Measurements from ENCODE around the gene FRMD4B.

FRMD4B gene

DNA sequence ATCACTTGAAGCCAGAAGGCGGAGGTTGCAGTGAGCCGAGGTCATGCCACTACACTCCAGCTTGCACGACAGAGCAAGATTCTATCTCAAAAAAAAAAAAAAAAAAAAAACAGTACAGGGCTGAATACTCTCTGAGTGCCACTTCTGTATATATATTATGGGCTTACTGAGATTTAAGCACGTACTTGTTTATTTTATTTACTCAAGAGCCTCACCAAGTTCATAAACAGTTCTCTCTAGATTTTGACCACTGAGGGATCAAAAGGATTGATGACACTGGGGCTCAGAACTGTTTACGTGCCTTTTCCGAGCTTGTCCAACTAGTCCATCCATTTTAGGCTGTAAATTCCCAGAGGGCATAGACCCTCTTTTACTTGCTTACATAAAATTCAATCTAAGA is 81.5 kb downstream of the FRMD4B start:
- no peak for DNase-seq (ENCODE audit: low spot score in 2 of 2)
- H3K27me3 Mint-ChIP-seq: no peaks in the 10 kb centered on the region
- no peak for ATAC-seq (replicated peaks; ENCODE audit: extremely low read depth, poor library complexity, severe bottlenecking)
- no peak overlapping the region for H3K27ac Mint-ChIP-seq (ENCODE audit: low read depth)
- H3K9me3 Mint-ChIP-seq: no peaks in the 10 kb centered on the region
- peaks cover 6% of the 10 kb centered on the region for H3K4me1 Mint-ChIP-seq
- no peak overlapping the region for H3K4me3 Mint-ChIP-seq
- H3K36me3 Mint-ChIP-seq (ENCODE audit: insufficient read depth): no peaks in the 10 kb centered on the region

DNA sequence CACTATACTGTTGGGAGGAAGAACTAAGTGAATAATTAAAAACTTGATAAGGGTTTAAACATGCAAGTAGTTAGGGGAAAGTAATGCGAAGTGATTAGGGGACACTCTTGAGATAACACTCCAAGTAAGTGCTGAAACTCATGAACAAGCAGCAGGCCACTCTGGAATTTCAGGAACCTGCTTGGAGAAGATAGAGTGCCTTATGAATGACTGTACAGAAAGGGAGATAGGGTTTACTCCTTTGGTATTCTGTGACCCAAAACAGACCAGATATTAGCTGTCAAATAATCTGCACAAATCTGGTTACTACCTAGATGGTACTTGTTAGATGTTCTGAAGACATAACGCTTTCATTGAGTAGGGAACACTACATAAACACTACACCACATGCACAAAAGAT is 85.6 kb downstream of the FRMD4B start:
- Mint-ChIP-seq H3K27me3 (no peaks in the 10 kb centered on the region), H3K27ac (ENCODE audit: low read depth) (no peak overlapping the region), H3K36me3 (ENCODE audit: insufficient read depth) (no peaks in the 10 kb centered on the region), H3K4me1 (no peaks in the 10 kb centered on the region), H3K4me3 (no peak overlapping the region), H3K9me3 (no peaks in the 10 kb centered on the region)
- ATAC-seq (replicated peaks; ENCODE audit: extremely low read depth, poor library complexity, severe bottlenecking) (no peak), DNase-seq (ENCODE audit: low spot score in 2 of 2) (no peak)

DNA sequence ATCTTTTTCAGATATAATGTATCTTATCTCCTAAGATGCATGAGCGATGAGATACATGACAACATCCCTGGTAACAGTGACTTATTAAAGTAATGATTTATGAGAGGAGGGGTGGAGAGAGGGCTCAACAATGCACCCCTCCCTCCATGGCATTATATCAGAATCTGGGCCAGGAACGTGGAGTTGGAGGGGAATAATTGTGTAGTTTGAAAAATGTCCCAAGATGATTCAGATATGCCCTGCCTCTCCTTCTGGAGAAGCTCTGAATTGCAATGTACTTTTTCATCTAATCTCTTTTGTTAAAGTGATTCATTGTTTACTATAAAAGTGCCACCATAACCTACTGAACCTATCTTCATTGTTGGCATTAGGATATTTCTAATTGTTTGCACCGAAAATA is 86.5 kb downstream of the FRMD4B start:
- no peaks in the 10 kb centered on the region for H3K4me1 Mint-ChIP-seq
- ATAC-seq (replicated peaks; ENCODE audit: extremely low read depth, poor library complexity, severe bottlenecking): no peak
- DNase-seq (ENCODE audit: low spot score in 2 of 2): no peak
- no peak overlapping the region for H3K27ac Mint-ChIP-seq (ENCODE audit: low read depth)
- no peak overlapping the region for H3K4me3 Mint-ChIP-seq
- H3K9me3 Mint-ChIP-seq: no peaks in the 10 kb centered on the region
- H3K27me3 Mint-ChIP-seq: no peaks in the 10 kb centered on the region
- H3K36me3 Mint-ChIP-seq (ENCODE audit: insufficient read depth): no peaks in the 10 kb centered on the region

DNA sequence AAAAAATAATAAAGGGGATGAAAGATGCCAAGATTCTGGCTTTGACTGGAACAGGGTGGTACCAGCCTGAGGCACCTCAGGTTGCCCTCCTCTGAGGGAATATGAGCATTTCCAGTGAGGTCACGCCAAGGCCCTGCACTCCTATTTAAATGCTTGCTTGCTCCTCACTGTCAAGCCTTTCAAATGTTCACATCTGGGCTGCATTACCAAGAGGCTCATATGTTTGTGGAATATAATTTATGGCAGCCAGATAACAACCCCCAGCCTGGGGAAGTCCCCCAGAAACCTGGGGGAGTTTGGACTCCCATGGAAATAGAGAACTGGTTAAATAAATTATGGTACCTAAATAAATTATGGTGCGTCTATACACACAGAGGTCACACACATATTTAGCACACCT is 88.4 kb downstream of the FRMD4B start:
- H3K36me3 Mint-ChIP-seq (ENCODE audit: insufficient read depth): no peaks in the 10 kb centered on the region

DNA sequence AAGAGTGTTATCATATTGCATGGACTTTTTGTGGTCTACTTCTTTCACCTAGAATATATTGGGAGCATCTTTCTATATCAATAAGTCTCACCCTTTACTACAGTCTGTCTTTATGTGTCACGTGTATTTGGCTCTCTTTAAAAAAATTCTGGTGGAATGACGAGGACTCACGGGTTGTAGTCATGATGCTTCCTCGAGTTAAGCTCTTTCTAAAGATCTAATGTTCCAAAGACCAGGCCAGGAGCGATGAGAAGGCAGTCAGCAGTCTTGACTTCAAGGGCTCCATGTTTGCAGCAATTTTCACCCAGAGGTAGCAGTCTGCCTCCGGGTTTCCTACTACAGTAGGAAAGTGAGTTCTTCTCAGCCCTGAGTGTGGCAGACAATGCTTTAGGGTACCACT is 88.9 kb downstream of the FRMD4B start:
- H3K4me3 Mint-ChIP-seq: no peak overlapping the region
- ATAC-seq (replicated peaks; ENCODE audit: extremely low read depth, poor library complexity, severe bottlenecking) (no peak), DNase-seq (ENCODE audit: low spot score in 2 of 2) (no peak)
- H3K4me1 Mint-ChIP-seq: no peaks in the 10 kb centered on the region
- H3K9me3 Mint-ChIP-seq: no peaks in the 10 kb centered on the region
- no peaks in the 10 kb centered on the region for H3K36me3 Mint-ChIP-seq (ENCODE audit: insufficient read depth)
- H3K27me3 Mint-ChIP-seq: no peaks in the 10 kb centered on the region
- no peak overlapping the region for H3K27ac Mint-ChIP-seq (ENCODE audit: low read depth)

More for the DNA sequence above, 88.4 kb downstream of the FRMD4B start:
- DNase-seq (ENCODE audit: low spot score in 2 of 2) (no peak), ATAC-seq (replicated peaks; ENCODE audit: extremely low read depth, poor library complexity, severe bottlenecking) (no peak)
- Mint-ChIP-seq H3K27ac (ENCODE audit: low read depth) (no peak overlapping the region), H3K4me3 (no peak overlapping the region), H3K4me1 (no peaks in the 10 kb centered on the region), H3K27me3 (no peaks in the 10 kb centered on the region), H3K9me3 (no peaks in the 10 kb centered on the region)

DNA sequence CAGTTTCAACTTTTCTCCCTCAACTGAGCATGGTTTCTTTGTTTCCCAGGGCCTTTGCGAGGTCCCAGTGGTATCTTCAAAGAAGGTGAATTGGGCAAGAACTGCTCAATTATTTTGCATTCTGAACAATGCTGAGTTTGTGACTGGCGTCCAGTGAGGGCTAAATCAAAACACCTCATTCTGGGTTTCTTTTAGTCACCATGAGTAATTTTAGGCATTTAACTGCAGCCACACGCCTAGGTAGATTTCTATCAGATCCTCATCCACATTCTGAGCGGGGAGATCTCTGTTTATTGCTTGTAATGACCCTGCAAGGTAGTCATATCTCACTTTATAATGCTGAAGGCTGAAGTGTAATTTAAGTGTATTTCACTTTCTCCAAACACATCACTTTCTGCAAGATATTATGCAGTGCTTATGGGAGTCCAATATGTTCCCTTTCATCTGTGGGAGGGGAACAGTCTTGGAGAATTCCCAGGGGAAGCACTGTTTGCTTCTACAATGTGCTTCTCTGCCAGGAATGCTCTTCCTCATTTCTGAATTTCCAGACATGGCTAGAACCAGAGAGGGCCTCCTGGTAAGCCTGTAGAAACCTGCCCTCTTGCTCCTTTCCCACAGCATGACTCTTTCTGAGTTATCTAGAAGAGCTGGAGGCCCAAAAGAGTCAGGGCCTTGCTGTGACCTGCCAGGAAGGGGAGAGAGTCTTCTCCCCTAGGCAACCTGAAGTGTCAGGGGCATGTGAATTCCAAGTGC is 91.7 kb downstream of the FRMD4B start:
- no peak overlapping the region for H3K27ac Mint-ChIP-seq (ENCODE audit: low read depth)
- no peak for DNase-seq (ENCODE audit: low spot score in 2 of 2)

DNA sequence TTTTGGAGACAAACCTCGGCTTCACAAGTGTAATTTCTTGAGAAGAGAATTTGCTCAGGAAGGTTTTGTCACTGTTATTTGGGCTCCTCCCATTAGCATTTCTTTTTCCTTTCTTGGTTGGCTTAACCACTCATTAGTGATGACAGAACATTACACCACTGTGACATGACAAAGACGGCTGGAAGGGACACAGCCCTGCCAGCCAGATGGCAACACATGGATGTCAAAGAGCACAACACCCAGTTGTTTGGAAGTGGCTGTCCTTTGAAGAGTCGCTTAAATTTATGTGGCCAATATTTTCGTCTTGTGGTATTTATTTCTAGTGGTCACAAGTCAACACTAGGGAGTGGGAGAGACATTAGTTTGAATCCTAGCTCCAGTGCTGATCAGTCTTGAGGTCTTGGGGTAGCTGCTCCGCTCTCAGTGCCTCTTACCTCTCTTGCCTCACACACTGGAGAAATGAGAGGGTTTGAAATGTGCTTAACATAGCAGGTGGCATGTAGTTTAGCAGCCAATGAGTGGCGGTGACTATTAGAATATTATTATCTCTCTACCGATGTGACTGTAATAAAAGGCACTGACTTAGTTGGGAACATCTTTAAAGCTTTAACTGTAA is 92.8 kb downstream of the FRMD4B start:
- Mint-ChIP-seq H3K27ac (ENCODE audit: low read depth) (no peak overlapping the region), H3K4me3 (no peak overlapping the region), H3K9me3 (no peaks in the 10 kb centered on the region), H3K27me3 (no peaks in the 10 kb centered on the region), H3K36me3 (ENCODE audit: insufficient read depth) (no peaks in the 10 kb centered on the region), H3K4me1 (peaks cover 12% of the 10 kb centered on the region)
- ATAC-seq (replicated peaks; ENCODE audit: extremely low read depth, poor library complexity, severe bottlenecking) (no peak), DNase-seq (ENCODE audit: low spot score in 2 of 2) (no peak)

More for the DNA sequence above, 91.7 kb downstream of the FRMD4B start:
- Mint-ChIP-seq H3K9me3 (no peaks in the 10 kb centered on the region), H3K4me3 (no peak overlapping the region), H3K4me1 (peaks cover under 1% of the 10 kb centered on the region), H3K36me3 (ENCODE audit: insufficient read depth) (no peaks in the 10 kb centered on the region), H3K27me3 (no peaks in the 10 kb centered on the region)
- no peak for ATAC-seq (replicated peaks; ENCODE audit: extremely low read depth, poor library complexity, severe bottlenecking)

DNA sequence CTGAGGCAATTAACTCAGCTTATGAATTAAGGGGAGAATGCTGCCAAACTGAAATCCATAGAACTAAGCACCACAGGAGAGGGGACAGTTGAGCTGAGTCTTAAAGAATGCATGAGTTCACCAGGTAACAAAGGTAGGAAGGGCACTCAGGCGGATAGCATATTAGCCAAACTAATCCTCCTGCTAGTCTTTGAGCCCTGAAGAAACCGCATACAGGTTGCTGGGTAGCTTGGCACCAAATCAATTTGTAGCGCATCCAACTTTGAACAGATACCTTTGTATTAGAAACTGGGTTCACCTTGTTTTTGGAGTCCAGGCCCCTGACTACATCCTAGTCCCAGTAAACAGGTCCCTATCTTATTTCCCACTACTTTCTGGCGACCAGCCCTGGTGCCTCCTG is 93.7 kb downstream of the FRMD4B start:
- Mint-ChIP-seq H3K36me3 (ENCODE audit: insufficient read depth) (no peaks in the 10 kb centered on the region), H3K4me1 (peaks cover 18% of the 10 kb centered on the region), H3K27ac (ENCODE audit: low read depth) (no peak overlapping the region), H3K27me3 (no peaks in the 10 kb centered on the region), H3K9me3 (no peaks in the 10 kb centered on the region), H3K4me3 (no peak overlapping the region)
- ATAC-seq (replicated peaks; ENCODE audit: extremely low read depth, poor library complexity, severe bottlenecking) (no peak), DNase-seq (ENCODE audit: low spot score in 2 of 2) (no peak)

DNA sequence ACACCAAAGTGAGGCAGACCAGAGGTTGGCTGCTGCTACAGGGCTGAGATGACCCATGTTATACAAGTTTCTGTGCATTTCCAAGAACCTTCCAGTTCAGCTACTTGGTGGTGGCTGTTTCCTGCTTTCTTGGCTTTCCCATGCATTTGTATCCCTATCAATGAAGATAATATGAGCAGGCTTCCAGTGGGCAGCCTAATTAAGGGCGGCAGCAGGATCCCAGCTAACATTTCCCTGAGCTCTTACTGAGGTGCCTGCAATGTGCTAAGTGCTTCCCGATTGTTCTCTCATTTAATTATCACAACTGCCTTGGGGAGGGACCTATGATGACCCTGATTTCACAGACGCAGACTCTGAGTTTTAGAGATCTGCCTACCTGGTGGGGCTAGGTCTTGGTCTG is 95.5 kb downstream of the FRMD4B start:
- ATAC-seq (replicated peaks; ENCODE audit: extremely low read depth, poor library complexity, severe bottlenecking) (no peak), DNase-seq (ENCODE audit: low spot score in 2 of 2) (no peak)
- Mint-ChIP-seq H3K4me3 (no peak overlapping the region), H3K4me1 (peaks cover 20% of the 10 kb centered on the region), H3K27me3 (no peaks in the 10 kb centered on the region), H3K36me3 (ENCODE audit: insufficient read depth) (no peaks in the 10 kb centered on the region), H3K27ac (ENCODE audit: low read depth) (no peak overlapping the region), H3K9me3 (no peaks in the 10 kb centered on the region)

DNA sequence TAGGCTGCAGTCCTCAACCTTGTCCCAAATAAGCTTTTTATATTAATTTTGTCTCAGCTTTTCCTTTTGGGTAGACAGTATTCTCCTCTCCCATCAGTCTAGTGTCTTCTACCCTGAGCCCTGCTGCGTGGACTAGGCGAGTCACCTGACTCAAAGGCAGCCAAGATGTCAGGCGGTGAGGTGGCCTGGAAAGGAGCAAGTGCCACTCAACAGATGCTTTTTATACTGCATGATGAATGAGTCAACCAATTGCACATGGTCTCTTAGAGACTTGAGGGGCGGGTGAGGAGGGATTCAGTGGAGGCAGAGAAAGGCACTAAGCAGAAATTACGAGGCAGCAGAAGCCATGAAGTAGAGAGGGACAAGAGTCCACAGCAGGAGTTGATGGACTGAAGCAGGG is 95.9 kb downstream of the FRMD4B start:
- Mint-ChIP-seq H3K27ac (ENCODE audit: low read depth) (no peak overlapping the region), H3K36me3 (ENCODE audit: insufficient read depth) (no peaks in the 10 kb centered on the region), H3K9me3 (no peaks in the 10 kb centered on the region), H3K27me3 (no peaks in the 10 kb centered on the region), H3K4me1 (peaks cover 20% of the 10 kb centered on the region), H3K4me3 (no peak overlapping the region)
- no peak for DNase-seq (ENCODE audit: low spot score in 2 of 2)
- no peak for ATAC-seq (replicated peaks; ENCODE audit: extremely low read depth, poor library complexity, severe bottlenecking)

DNA sequence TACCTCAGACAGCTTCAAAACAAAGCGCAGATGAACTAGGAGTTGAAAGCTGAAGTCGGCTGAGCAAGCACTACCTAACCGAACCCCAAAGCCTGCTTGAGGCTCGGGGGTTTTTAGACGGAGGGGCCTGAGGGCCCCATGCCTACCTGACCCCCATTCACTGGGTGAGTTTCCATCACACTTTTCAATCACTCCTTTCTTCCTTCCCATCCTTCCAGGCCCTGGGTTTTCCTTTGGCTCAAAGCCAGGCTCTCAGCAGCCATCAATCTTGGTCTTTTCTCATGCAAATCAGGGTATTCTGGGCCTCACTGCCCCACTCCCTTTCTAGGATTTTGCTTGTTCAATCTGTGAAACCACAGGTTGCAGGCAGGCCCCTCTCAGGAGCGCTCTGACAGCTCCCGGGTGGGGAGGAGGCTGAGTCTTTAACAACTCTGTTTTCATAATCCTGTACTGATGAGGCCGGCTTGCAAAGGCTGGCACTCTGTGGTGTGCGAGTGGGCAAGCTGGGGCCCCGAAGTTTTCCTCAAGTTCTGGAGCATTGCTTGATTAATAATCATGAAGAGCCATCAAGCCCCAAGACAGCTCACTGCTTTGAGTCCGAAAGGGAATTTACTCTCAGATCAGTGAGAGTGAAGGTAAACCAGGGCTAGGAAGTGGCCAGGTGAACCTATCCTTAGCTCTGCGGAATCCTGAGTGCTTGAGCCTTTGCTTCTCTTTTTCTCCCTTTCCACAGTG is 97.6 kb downstream of the FRMD4B start:
- no peaks in the 10 kb centered on the region for H3K27me3 Mint-ChIP-seq

DNA sequence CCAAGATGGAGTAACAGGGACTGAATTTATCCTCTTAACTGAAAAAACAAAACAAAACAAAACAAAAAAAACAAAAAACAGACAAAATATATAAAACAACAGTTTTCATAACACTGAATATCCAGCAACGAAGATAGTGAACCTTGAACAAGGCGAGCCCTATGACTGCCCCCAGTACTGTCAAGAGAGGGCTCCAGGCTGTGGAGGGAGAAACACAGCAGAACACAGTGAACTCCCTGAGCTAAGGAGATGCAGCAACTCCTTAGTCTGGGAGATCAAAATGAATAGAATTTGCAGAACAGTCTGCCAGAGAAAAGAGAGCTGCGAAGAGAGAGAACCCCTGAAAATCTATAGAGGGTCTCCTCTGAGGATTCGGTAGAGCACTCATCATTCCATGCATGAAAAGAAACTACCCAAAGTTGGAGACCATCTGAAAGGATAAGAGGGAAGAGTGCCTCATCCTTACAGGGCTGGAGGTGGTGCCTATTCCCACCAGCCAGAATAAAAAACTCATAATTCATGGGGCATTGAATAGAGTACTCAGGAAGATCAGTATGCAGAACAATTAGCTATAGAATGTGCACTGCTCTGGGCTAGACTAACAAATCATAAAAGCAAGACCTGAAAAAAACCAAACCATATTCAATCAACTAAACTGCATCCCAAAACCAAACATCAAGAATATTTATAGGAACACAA is 101.8 kb downstream of the FRMD4B start:
- no peak overlapping the region for H3K27ac Mint-ChIP-seq (ENCODE audit: low read depth)
- no peaks in the 10 kb centered on the region for H3K27me3 Mint-ChIP-seq
- DNase-seq (ENCODE audit: low spot score in 2 of 2) (no peak), ATAC-seq (replicated peaks; ENCODE audit: extremely low read depth, poor library complexity, severe bottlenecking) (no peak)
- no peak overlapping the region for H3K4me3 Mint-ChIP-seq
- peaks cover 41% of the 10 kb centered on the region for H3K4me1 Mint-ChIP-seq
- no peaks in the 10 kb centered on the region for H3K36me3 Mint-ChIP-seq (ENCODE audit: insufficient read depth)
- H3K9me3 Mint-ChIP-seq: no peaks in the 10 kb centered on the region

More for the DNA sequence above, 97.6 kb downstream of the FRMD4B start:
- Mint-ChIP-seq H3K9me3 (no peaks in the 10 kb centered on the region), H3K4me3 (peak overlapping the region; percentile 76), H3K36me3 (ENCODE audit: insufficient read depth) (no peaks in the 10 kb centered on the region), H3K4me1 (peaks cover 20% of the 10 kb centered on the region), H3K27ac (ENCODE audit: low read depth) (peak overlapping the region; percentile 93)
- no peak for DNase-seq (ENCODE audit: low spot score in 2 of 2)
- ATAC-seq (replicated peaks; ENCODE audit: extremely low read depth, poor library complexity, severe bottlenecking): peak; percentile 72
